Ovary (tissue), 9 donors: ENCODE results near the gene STAT5A. TPM values are rescaled to one million over a fixed set of nuclear protein-coding genes. Genes with fewer than 3 reads are reported as not detected.

Source experiments
- DNase-seq, 5 donors: peaks; one replicate each; pipeline ENCODE4 v3.0.0-alpha.2; 2019 to 2020
- H3K27ac ChIP-seq, 2 donors: fragments of 200-600 bp; one replicate each; pipeline versions ENCODE4 v1.5.1 to v1.8.0; 2019 to 2022
- H3K27me3 ChIP-seq: fragments of 200-600 bp; one replicate; pipeline ENCODE4 v1.8.0; 2022
- H3K36me3 ChIP-seq: fragments of 200-600 bp; sonication (generic); one replicate; pipeline ENCODE4 v1.5.1; 2019
- H3K4me1 ChIP-seq: one replicate; pipeline ENCODE4 v1.8.1; 2013; ENCODE audit warnings: mild to moderate bottlenecking, moderate library complexity; ENCODE audit not compliant: insufficient read depth
- H3K4me3 ChIP-seq: fragments of 200-600 bp; sonication (generic); one replicate; pipeline ENCODE4 v1.5.1; 2017
- H3K9me3 ChIP-seq, 2 donors: fragments of 200-600 bp in 1 of 2; sonication (generic) in 1 of 2; one replicate each; pipeline versions ENCODE4 v1.5.1 to v1.8.1; 2013 to 2019; ENCODE audit warnings: mild to moderate bottlenecking in 1 of 2, moderate library complexity in 1 of 2
- EP300 ChIP-seq: sonication (generic); formaldehyde crosslinking; IDR thresholded peaks from one replicate; pipeline ENCODE4 v1.6.1; 2017; ENCODE audit warnings: antibody characterized with exemption
- POLR2A ChIP-seq: fragments of 450-650 bp; IDR thresholded peaks from one replicate; pipeline ENCODE4 v1.6.1; 2017; ENCODE audit warnings: antibody characterized with exemption, mild to moderate bottlenecking, moderate library complexity
- WGBS, 3 donors: extraction: QIAGEN DNeasy Blood & Tissue Kit in 1 of 3; methylation state at CpG; one replicate each; pipeline versions ENCODE4 v1.1.5 to v1.1.7; 2013 to 2017; 5-methylcytosine and 5-hydroxymethylcytosine counted together
- intact Hi-C, 4 donors: fragments of 100-400 bp; cut with DNase I; formaldehyde crosslinking; loops; one replicate each; pipeline versions ENCODE4 v1.11.0 to v1.15.1; 2022 to 2023
- polyA plus RNA-seq, 2 donors: library from polyadenylated mRNA; stranded (reverse); fragments of 200-250 nt in 1 of 2; fragments of 350-450 nt in 1 of 2; fragmentation: Illumina TruSeq in 1 of 2; extraction: RNeasy Lipid Tissue Mini Kit (QIAGEN cat#74804) in 1 of 2; gene quantifications; one replicate each; pipeline ENCODE4 v1.2.3, GENCODE V29; 2013 to 2014
- total RNA-seq, 7 donors: library from RNA; depleted of rRNA in 2 of 7; stranded (reverse); fragments of >200 nt in 2 of 7; fragmentation: NEBNext Ultra II Directional in 3 of 7; extraction: Animal tissue kit (Norgen Biotek cat#: 25700) in 3 of 7; gene quantifications; one replicate each; pipeline versions ENCODE4 v1.1.0 to v1.2.4, GENCODE V29; 2016 to 2023
- TF ChIP-seq, protein P1 (sequence below), 3 donors: fragments of 450-650 bp in 2 of 3; fragments of 200-600 bp in 1 of 3; IDR thresholded peaks; one replicate each; pipeline versions ENCODE4 v1.5.1 to v1.8.0; 2016 to 2022; ENCODE audit warnings: antibody characterized with exemption in 3 of 3, mild to moderate bottlenecking in 1 of 3
- donor health status: DM: no; HTN: no; CAD: no; lungs with moderate emphysema.
- donor health status: DM: no; HTN: no; CAD: no.
- donor health status: Bipolar disorder and iron deficiency.
- donor health status: DM: yes; HTN: yes; CAD: no.
- donor health status: DM: no; HTN: no; CAD: no.
- donor health status: DM: yes; HTN: yes; CAD: no.

STAT5A gene
- total and polyA plus RNA-seq, 9 donors = 19.5 to 82.8 (median 51.4) TPM

GRCh38 chr17:42323268-42323773, 35.0 kb downstream of the STAT5A start:
- DNase-seq = no peak
- H3K27me3 ChIP-seq = no peaks in the 10 kb centered on the region
- no peaks in the 10 kb centered on the region for H3K36me3 ChIP-seq
- no peak for TF ChIP-seq EP300
- TF ChIP-seq, protein P1, sequence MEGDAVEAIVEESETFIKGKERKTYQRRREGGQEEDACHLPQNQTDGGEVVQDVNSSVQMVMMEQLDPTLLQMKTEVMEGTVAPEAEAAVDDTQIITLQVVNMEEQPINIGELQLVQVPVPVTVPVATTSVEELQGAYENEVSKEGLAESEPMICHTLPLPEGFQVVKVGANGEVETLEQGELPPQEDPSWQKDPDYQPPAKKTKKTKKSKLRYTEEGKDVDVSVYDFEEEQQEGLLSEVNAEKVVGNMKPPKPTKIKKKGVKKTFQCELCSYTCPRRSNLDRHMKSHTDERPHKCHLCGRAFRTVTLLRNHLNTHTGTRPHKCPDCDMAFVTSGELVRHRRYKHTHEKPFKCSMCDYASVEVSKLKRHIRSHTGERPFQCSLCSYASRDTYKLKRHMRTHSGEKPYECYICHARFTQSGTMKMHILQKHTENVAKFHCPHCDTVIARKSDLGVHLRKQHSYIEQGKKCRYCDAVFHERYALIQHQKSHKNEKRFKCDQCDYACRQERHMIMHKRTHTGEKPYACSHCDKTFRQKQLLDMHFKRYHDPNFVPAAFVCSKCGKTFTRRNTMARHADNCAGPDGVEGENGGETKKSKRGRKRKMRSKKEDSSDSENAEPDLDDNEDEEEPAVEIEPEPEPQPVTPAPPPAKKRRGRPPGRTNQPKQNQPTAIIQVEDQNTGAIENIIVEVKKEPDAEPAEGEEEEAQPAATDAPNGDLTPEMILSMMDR (IDR thresholded peaks at IDR 0.05) = no peak
- no peak for TF ChIP-seq POLR2A
- WGBS, 3 donors = 74 to 81% (median 76%) methylated on average over 5 of the region's 5 CpGs
- no peak overlapping the region for H3K4me3 ChIP-seq
- intact Hi-C loops = loop anchor here (1.0 to 5.0 kb wide), 6 partner anchors 83 to 204 kb away; no protein-coding TSS in a partner anchor
- H3K9me3 ChIP-seq = no peaks in the 10 kb centered on the region
- peaks cover 3% of the 10 kb centered on the region for H3K4me1 ChIP-seq
- no peak overlapping the region for H3K27ac ChIP-seq

GRCh38 chr17:42325026-42325425, 36.7 kb downstream of the STAT5A start:
- H3K4me1 ChIP-seq = peaks cover 3% of the 10 kb centered on the region

DNA sequence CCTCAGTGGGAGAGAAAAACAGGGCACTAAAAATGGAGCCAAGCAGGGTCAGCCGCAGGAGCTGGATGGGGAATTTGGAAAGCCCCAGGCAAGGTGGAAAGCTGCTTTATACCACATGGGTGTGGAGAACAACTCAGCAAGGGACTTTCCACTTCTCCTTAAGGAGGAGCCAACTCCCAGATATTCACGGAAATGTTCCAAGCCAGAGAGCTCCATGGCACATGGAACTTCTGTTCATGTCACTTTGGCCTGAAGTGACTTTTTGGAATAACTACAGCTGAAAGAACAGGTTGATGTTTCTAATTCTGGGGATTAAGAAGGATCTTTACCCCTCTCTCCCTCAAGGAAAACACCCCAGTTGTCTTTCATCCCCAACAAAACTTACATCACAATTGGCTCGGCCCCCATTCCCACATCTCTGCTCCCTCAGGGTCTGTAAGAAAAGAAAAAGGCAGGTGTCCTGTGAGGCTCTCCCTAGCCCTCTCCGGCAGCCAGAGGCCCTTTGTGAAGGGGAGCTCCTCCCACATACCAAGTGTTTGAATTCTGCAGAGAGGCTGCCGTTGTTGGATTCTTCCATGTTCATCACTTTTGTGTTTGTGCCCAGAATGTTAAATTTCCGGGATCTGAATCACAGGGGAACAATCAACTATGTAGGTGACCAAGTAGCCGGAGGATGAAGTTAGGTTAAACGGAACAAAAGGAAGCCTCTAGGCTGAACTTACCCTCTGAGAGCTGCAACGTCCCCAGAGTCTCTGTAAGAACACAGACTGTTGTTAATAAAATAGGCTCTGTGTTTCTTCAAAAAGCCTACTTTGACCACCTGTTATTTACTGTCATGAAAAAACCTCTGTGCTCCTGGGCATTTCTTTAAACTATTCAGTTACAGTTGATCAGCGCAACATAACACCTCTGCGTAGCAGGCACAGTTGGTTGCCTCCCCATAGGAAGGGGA, 41.0 kb downstream of the STAT5A start:
- no peaks in the 10 kb centered on the region for H3K36me3 ChIP-seq
- intact Hi-C loops = no loop called here
- WGBS, 3 donors = 39 to 45% (median 41%) methylated on average over 11 of the region's 11 CpGs

More at GRCh38 chr17:42325026-42325425, 36.7 kb downstream of the STAT5A start:
- 67 to 82% (median 80%) methylated on average over 7 of the region's 7 CpGs for WGBS, 3 donors
- DNase-seq = no peak
- Histone ChIP-seq H3K4me3 (no peak overlapping the region), H3K9me3 (no peaks in the 10 kb centered on the region), H3K36me3 (no peaks in the 10 kb centered on the region), H3K27ac (no peak overlapping the region), H3K27me3 (no peaks in the 10 kb centered on the region)
- no peak for TF ChIP-seq EP300
- TF ChIP-seq, protein P1 (IDR thresholded peaks at IDR 0.05) = no peak
- TF ChIP-seq POLR2A = no peak
- intact Hi-C loops = no loop called here

DNA sequence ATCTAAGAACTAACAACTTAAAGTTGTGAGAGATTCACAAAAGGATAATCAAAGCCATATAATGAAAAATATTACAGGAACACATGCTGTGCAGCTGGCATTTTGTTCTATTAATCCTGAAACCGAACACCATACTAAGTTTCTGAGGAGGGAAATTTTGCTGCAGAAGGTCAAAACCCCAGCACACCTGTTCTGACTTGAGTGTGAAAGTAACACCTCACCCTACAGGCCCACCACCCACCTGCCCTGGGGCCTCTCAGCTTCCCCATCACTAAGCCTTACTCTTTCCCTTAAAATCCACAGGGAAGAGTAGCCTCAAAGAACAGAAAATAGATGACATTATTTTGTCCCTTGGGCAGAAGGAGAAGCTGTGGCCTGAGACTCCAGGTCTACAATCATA, 44.8 kb downstream of the STAT5A start:
- DNase-seq = no peak
- intact Hi-C loops = no loop called here
- no peaks in the 10 kb centered on the region for H3K4me1 ChIP-seq
- no peak for TF ChIP-seq POLR2A
- TF ChIP-seq, protein P1 (IDR thresholded peaks at IDR 0.05) = no peak
- no peak for TF ChIP-seq EP300
- 74 to 83% (median 77%) methylated on average over 1 of the region's 1 CpG for WGBS, 3 donors
- H3K27me3 ChIP-seq = no peaks in the 10 kb centered on the region
- H3K4me3 ChIP-seq = no peak overlapping the region
- no peaks in the 10 kb centered on the region for H3K36me3 ChIP-seq
- H3K27ac ChIP-seq = no peak overlapping the region
- no peaks in the 10 kb centered on the region for H3K9me3 ChIP-seq

More for the DNA sequence above, 41.0 kb downstream of the STAT5A start:
- DNase-seq = no peak
- no peaks in the 10 kb centered on the region for H3K9me3 ChIP-seq
- no peaks in the 10 kb centered on the region for H3K4me1 ChIP-seq
- H3K4me3 ChIP-seq = no peak overlapping the region
- no peak overlapping the region for H3K27ac ChIP-seq
- no peak for TF ChIP-seq EP300
- TF ChIP-seq POLR2A = no peak
- TF ChIP-seq, protein P1 (IDR thresholded peaks at IDR 0.05) = no peak
- H3K27me3 ChIP-seq = no peaks in the 10 kb centered on the region
